DND-41 (cell line): ENCODE data around the gene TMEM145.

Experiments
- ATAC-seq: fragments of 200-7000 bp; cut with Tn5 transposase; 3 replicates; pipeline ENCODE4 v1.9.1; 2021; ENCODE audit warnings: low read depth; ENCODE audit not compliant: insufficient read depth
- DNase-seq: peaks from one replicate; pipeline ENCODE4 v3.0.0-alpha.2; 2020
- H2AFZ ChIP-seq: 2 replicates; pipeline ENCODE4 v1.6.0; 2012; ENCODE audit warnings: low read depth, low read length
- H3K27ac ChIP-seq: 2 replicates; pipeline ENCODE4 v1.5.1; 2012; ENCODE audit warnings: low read length, inconsistent platforms
- H3K27me3 ChIP-seq: fragments of 200-600 bp; sonication (generic); 2 replicates; pipeline ENCODE4 v1.6.0; 2012; ENCODE audit warnings: low read length, mild to moderate bottlenecking, inconsistent platforms; ENCODE audit not compliant: insufficient read depth, poor library complexity
- H3K36me3 ChIP-seq: 2 replicates; pipeline ENCODE4 v1.5.1; 2012; ENCODE audit warnings: low read length, inconsistent platforms; ENCODE audit not compliant: insufficient read depth
- H3K4me1 ChIP-seq: 2 replicates; pipeline ENCODE4 v1.5.1; 2012; ENCODE audit warnings: mild to moderate bottlenecking, low read length; ENCODE audit not compliant: insufficient read depth
- H3K4me2 ChIP-seq: 2 replicates; pipeline ENCODE4 v1.6.0; 2012; ENCODE audit warnings: mild to moderate bottlenecking, moderate library complexity, low read length, inconsistent platforms; ENCODE audit not compliant: insufficient read depth
- H3K4me3 ChIP-seq, 2 experiments: fragments of 200-600 bp in 1 of 2; shearing (Covaris generic) in 1 of 2; 2 replicates each; pipeline ENCODE4 v1.5.1; 2012 to 2016; ENCODE audit warnings: inconsistent platforms in 2 of 2, low read length in 2 of 2, mild to moderate bottlenecking in 2 of 2, low read depth in 1 of 2, moderate library complexity in 1 of 2
- H3K79me2 ChIP-seq: 2 replicates; pipeline ENCODE4 v1.6.0; 2012; ENCODE audit warnings: low read length, inconsistent platforms; ENCODE audit not compliant: insufficient read depth
- H3K9ac ChIP-seq: 2 replicates; pipeline ENCODE4 v1.6.0; 2012; ENCODE audit warnings: low read depth, mild to moderate bottlenecking, inconsistent platforms, low read length, moderate library complexity
- H3K9me3 ChIP-seq: 2 replicates; pipeline ENCODE4 v1.5.1; 2012; ENCODE audit warnings: low read length, moderate library complexity, mild to moderate bottlenecking, inconsistent platforms; ENCODE audit not compliant: insufficient read depth, severe bottlenecking
- H4K20me1 ChIP-seq: 2 replicates; pipeline ENCODE4 v1.6.0; 2012; ENCODE audit warnings: low read length; ENCODE audit not compliant: insufficient read depth
- CTCF ChIP-seq: IDR thresholded peaks from 2 replicates; pipeline ENCODE4 v1.5.1; 2012; ENCODE audit warnings: borderline replicate concordance, low read length, moderate library complexity, mild to moderate bottlenecking; ENCODE audit not compliant: poor library complexity, severe bottlenecking; ENCODE audit errors: extremely low read depth
- EZH2 ChIP-seq: IDR thresholded peaks from 3 replicates; pipeline ENCODE4 v1.6.1; 2012; ENCODE audit warnings: borderline replicate concordance, low read depth, mild to moderate bottlenecking, moderate library complexity, low read length, inconsistent platforms; ENCODE audit not compliant: severe bottlenecking

TMEM145 gene

GRCh38 chr19:42275103-42275502 is 38.0 kb upstream of the TMEM145 start:
- no peak for ATAC-seq
- H4K20me1 ChIP-seq = no peaks in the 10 kb centered on the region
- H3K79me2 ChIP-seq = peaks cover 31% of the 10 kb centered on the region
- H3K4me2 ChIP-seq = no peak overlapping the region
- H2AFZ ChIP-seq = no peak overlapping the region
- peaks cover 42% of the 10 kb centered on the region for H3K36me3 ChIP-seq
- no peak for DNase-seq
- H3K4me1 ChIP-seq = peaks cover 26% of the 10 kb centered on the region
- H3K27me3 ChIP-seq = no peaks in the 10 kb centered on the region
- H3K9ac ChIP-seq = no peak overlapping the region
- H3K27ac ChIP-seq = no peak overlapping the region
- TF ChIP-seq EZH2 = no peak
- no peak for TF ChIP-seq CTCF
- no peaks in the 10 kb centered on the region for H3K9me3 ChIP-seq
- no peak overlapping the region for H3K4me3 ChIP-seq

GRCh38 chr19:42275517-42275916 is 37.6 kb upstream of the TMEM145 start:
- H4K20me1 ChIP-seq = no peaks in the 10 kb centered on the region
- TF ChIP-seq CTCF = no peak
- TF ChIP-seq EZH2 = no peak
- H3K9ac ChIP-seq = no peak overlapping the region
- DNase-seq (no peak), ATAC-seq (no peak)
- no peak overlapping the region for H3K27ac ChIP-seq
- no peaks in the 10 kb centered on the region for H3K27me3 ChIP-seq
- peaks cover 22% of the 10 kb centered on the region for H3K4me1 ChIP-seq
- H3K4me3 ChIP-seq = no peak overlapping the region
- H2AFZ ChIP-seq = no peak overlapping the region
- no peak overlapping the region for H3K4me2 ChIP-seq
- peaks cover 27% of the 10 kb centered on the region for H3K79me2 ChIP-seq
- no peaks in the 10 kb centered on the region for H3K9me3 ChIP-seq
- peaks cover 42% of the 10 kb centered on the region for H3K36me3 ChIP-seq

GRCh38 chr19:42276284-42276683 is 36.8 kb upstream of the TMEM145 start:
- no peaks in the 10 kb centered on the region for H4K20me1 ChIP-seq
- TF ChIP-seq CTCF = no peak
- TF ChIP-seq EZH2 = no peak
- no peak overlapping the region for H3K9ac ChIP-seq
- H3K9me3 ChIP-seq = no peaks in the 10 kb centered on the region
- no peak overlapping the region for H2AFZ ChIP-seq
- H3K79me2 ChIP-seq = peaks cover 21% of the 10 kb centered on the region
- H3K4me2 ChIP-seq = no peak overlapping the region
- H3K36me3 ChIP-seq = peaks cover 39% of the 10 kb centered on the region
- H3K27ac ChIP-seq = no peak overlapping the region
- H3K27me3 ChIP-seq = no peaks in the 10 kb centered on the region
- ATAC-seq (no peak), DNase-seq (no peak)
- H3K4me1 ChIP-seq = peaks cover 24% of the 10 kb centered on the region
- no peak overlapping the region for H3K4me3 ChIP-seq

GRCh38 chr19:42276821-42277220 is 36.3 kb upstream of the TMEM145 start:
- Histone ChIP-seq H2AFZ (no peak overlapping the region), H4K20me1 (no peaks in the 10 kb centered on the region), H3K27ac (no peak overlapping the region), H3K79me2 (peaks cover 20% of the 10 kb centered on the region), H3K4me1 (peaks cover 29% of the 10 kb centered on the region), H3K4me3 (no peak overlapping the region), H3K36me3 (peaks cover 35% of the 10 kb centered on the region), H3K27me3 (no peaks in the 10 kb centered on the region), H3K9ac (no peak overlapping the region), H3K4me2 (no peak overlapping the region), H3K9me3 (no peaks in the 10 kb centered on the region)
- DNase-seq (no peak), ATAC-seq (no peak)
- TF ChIP-seq CTCF = no peak
- TF ChIP-seq EZH2 = no peak
